Caco-2 (cell line): ENCODE measurements around the gene TIMMDC1. TPM values are rescaled to one million over a fixed set of nuclear protein-coding genes. Genes with fewer than 3 reads are reported as not detected.

Experiments
- BruUV-seq: library from RNA; stranded (reverse); fragments of 400-500 nt; replicated peaks from 2 replicates; lab custom pipeline; 2021; lab: Mats Ljungman, UMichigan
- CTCF ChIA-PET: fragments of 300-600 bp; sonication (Branson Sonifier 250); formaldehyde crosslinking; loops from one replicate; lab custom pipeline; 2022; ENCODE audit warnings: antibody characterized with exemption; lab: Charles Lee
- POLR2A ChIA-PET: fragments of 300-600 bp; sonication (Branson Sonifier 250); formaldehyde crosslinking; loops from one replicate; lab custom pipeline; 2022; ENCODE audit warnings: antibody characterized with exemption; lab: Charles Lee
- DNase-seq, 2 experiments: peaks; one replicate each; pipeline versions ENCODE4 v3.0.0 to v3.0.0-alpha.2; 2020 to 2022
- H3K27me3 ChIP-seq: replicated peaks from 2 replicates; pipeline ENCODE4 v1.6.0; 2011; ENCODE audit warnings: low read length; ENCODE audit not compliant: control insufficient read depth, insufficient read depth
- H3K36me3 ChIP-seq: 2 replicates; pipeline ENCODE4 v1.5.1; 2011; ENCODE audit warnings: low read length; ENCODE audit not compliant: control insufficient read depth, insufficient read depth
- H3K4me1 ChIP-seq: fragments of 250-450 bp; sonication (Bioruptor Pico); 2 replicates; pipeline ENCODE4 v1.5.1; 2020; ENCODE audit warnings: mild to moderate bottlenecking
- H3K4me3 ChIP-seq: 2 replicates; pipeline ENCODE4 v1.5.1; 2011; ENCODE audit warnings: low read depth, mild to moderate bottlenecking, control low read depth, low read length
- H3K9me3 ChIP-seq: fragments of 250-450 bp; sonication (Bioruptor Pico); 2 replicates; pipeline ENCODE4 v1.5.1; 2020; ENCODE audit warnings: mild to moderate bottlenecking, moderate library complexity
- H3K27ac Mint-ChIP-seq: one replicate; pipeline ENCODE4 v1.8.0; 2022; ENCODE audit warnings: mixed read lengths; ENCODE audit not compliant: unreplicated experiment
- H3K27me3 Mint-ChIP-seq: one replicate; pipeline ENCODE4 v1.8.0; 2022; ENCODE audit warnings: mixed read lengths; ENCODE audit not compliant: insufficient read depth, unreplicated experiment
- H3K36me3 Mint-ChIP-seq: one replicate; pipeline ENCODE4 v1.8.0; 2022; ENCODE audit warnings: mild to moderate bottlenecking, mixed read lengths; ENCODE audit not compliant: insufficient read depth, unreplicated experiment
- H3K4me1 Mint-ChIP-seq: one replicate; pipeline ENCODE4 v1.8.0; 2022; ENCODE audit warnings: low read depth, mixed read lengths; ENCODE audit not compliant: unreplicated experiment
- H3K4me3 Mint-ChIP-seq: one replicate; pipeline ENCODE4 v1.8.0; 2022; ENCODE audit warnings: mild to moderate bottlenecking, moderate library complexity, mixed read lengths; ENCODE audit not compliant: unreplicated experiment
- H3K9me3 Mint-ChIP-seq: one replicate; pipeline ENCODE4 v1.8.0; 2022; ENCODE audit warnings: mixed read lengths; ENCODE audit not compliant: unreplicated experiment
- intact Hi-C: fragments of 100-400 bp; cut with micrococcal nuclease; formaldehyde crosslinking; loops from one replicate; pipeline ENCODE4 v1.10.0; 2022; ENCODE audit not compliant: unreplicated experiment
- total RNA-seq: library from RNA; stranded (reverse); gene quantifications from 2 replicates; pipeline ENCODE4 v1.2.3, GENCODE V29; 2022
- TF ChIP-seq, protein P1 (sequence below), 2 experiments: fragments of 200-600 bp in 1 of 2; IDR thresholded peaks; 1 replicate in 1 of 2; 2 replicates in 1 of 2; pipeline versions ENCODE4 v1.5.1 to v1.8.0; 2011 to 2022; ENCODE audit warnings: antibody characterized with exemption in 1 of 2, control low read depth in 1 of 2, inconsistent platforms in 1 of 2, low read depth in 1 of 2, low read length in 1 of 2, mild to moderate bottlenecking in 1 of 2, moderate library complexity in 1 of 2; ENCODE audit not compliant: insufficient read depth in 1 of 2, severe bottlenecking in 1 of 2, unreplicated experiment in 1 of 2

Gene TIMMDC1
- total RNA-seq, 1 experiment from 2014 or later = 66.7 TPM

DNA sequence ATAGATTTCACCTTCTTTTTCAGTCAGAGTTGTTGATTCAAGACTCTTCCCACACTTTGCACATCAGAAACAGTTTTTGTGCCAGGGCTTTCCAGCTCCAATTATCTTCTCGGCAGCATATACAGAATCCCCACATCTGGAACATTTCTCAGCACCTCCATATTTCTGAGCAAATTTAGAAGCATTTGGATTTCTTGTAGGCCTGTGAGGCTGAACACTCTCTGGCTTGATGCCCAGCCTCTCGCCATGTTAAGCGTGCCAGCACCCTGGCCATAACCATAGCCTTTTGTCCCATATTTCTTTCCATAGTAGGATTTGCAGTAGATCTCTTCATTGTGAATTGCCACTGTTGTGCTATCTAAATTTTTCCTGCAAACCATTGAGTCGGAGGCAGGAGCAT lies 32.8 kb downstream of the TIMMDC1 start:
- Mint-ChIP-seq H3K4me1 (no peaks in the 10 kb centered on the region), H3K27ac (no peak overlapping the region), H3K36me3 (no peaks in the 10 kb centered on the region), H3K9me3 (no peaks in the 10 kb centered on the region), H3K27me3 (no peaks in the 10 kb centered on the region), H3K4me3 (no peak overlapping the region)
- no peaks in the 10 kb centered on the region for H3K9me3 ChIP-seq
- ChIA-PET POLR2A (no interaction called here), CTCF (no interaction called here)
- no TSS peak for BruUV-seq
- intact Hi-C loops = no loop called here
- TF ChIP-seq, protein P1, sequence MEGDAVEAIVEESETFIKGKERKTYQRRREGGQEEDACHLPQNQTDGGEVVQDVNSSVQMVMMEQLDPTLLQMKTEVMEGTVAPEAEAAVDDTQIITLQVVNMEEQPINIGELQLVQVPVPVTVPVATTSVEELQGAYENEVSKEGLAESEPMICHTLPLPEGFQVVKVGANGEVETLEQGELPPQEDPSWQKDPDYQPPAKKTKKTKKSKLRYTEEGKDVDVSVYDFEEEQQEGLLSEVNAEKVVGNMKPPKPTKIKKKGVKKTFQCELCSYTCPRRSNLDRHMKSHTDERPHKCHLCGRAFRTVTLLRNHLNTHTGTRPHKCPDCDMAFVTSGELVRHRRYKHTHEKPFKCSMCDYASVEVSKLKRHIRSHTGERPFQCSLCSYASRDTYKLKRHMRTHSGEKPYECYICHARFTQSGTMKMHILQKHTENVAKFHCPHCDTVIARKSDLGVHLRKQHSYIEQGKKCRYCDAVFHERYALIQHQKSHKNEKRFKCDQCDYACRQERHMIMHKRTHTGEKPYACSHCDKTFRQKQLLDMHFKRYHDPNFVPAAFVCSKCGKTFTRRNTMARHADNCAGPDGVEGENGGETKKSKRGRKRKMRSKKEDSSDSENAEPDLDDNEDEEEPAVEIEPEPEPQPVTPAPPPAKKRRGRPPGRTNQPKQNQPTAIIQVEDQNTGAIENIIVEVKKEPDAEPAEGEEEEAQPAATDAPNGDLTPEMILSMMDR (IDR thresholded peaks at IDR 0.05; ENCODE audit: insufficient read depth in 1 of 2, low read depth in 1 of 2, low read length in 1 of 2, severe bottlenecking in 1 of 2, unreplicated experiment in 1 of 2) = no peak
- no peaks in the 10 kb centered on the region for H3K36me3 ChIP-seq
- H3K4me3 ChIP-seq = no peak overlapping the region
- H3K4me1 ChIP-seq = no peaks in the 10 kb centered on the region
- DNase-seq = no peak
- H3K27me3 ChIP-seq = no peaks in the 10 kb centered on the region

DNA sequence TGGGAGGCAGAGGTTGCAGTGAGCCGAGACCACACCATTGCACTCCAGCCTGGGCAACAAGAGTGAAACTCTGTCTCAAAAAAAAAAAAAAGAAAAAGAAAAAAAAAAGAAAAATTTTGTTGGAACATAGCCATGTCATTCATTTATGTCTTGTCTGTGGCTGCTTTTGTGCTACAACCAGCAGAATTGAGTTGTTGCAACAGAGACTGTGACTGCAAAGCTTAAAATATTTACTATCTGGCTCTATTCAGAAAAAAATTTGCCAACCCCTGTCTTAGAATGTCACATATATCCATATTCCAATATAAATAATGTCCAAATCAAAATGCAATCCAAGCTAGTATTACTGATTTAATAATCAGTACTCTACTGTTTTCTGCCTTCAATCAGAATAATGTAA lies 35.9 kb downstream of the TIMMDC1 start:
- Mint-ChIP-seq H3K4me1 (no peaks in the 10 kb centered on the region), H3K27ac (no peak overlapping the region)
- CTCF ChIA-PET = no interaction called here

DNA sequence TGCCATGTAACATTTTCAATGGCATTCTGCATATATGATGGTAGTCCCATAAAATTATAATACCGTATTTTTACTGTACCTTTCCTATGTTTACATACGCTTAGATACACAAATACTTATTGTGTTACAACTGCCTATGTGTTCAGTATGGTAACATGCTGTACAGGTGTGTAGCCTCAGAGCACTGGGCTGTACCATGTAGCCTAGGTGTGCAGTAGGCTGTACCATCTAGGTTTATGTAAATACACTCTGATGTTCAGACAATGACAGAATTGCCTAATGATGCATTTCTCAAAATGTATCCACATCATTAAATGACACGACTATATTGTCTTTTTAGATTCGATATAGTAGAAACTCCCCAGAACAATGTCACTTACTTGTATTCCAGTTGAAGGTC lies 38.4 kb downstream of the TIMMDC1 start:
- CTCF ChIA-PET = no interaction called here

More for the DNA sequence above, 35.9 kb downstream of the TIMMDC1 start:
- Mint-ChIP-seq H3K9me3 (no peaks in the 10 kb centered on the region), H3K27me3 (peaks cover 2% of the 10 kb centered on the region), H3K36me3 (no peaks in the 10 kb centered on the region), H3K4me3 (no peak overlapping the region)
- BruUV-seq = no TSS peak
- no peaks in the 10 kb centered on the region for H3K36me3 ChIP-seq
- POLR2A ChIA-PET = no interaction called here
- H3K4me3 ChIP-seq = no peak overlapping the region
- TF ChIP-seq, protein P1 (IDR thresholded peaks at IDR 0.05; ENCODE audit: insufficient read depth in 1 of 2, low read depth in 1 of 2, low read length in 1 of 2, severe bottlenecking in 1 of 2, unreplicated experiment in 1 of 2) = no peak
- no peaks in the 10 kb centered on the region for H3K27me3 ChIP-seq
- no peaks in the 10 kb centered on the region for H3K9me3 ChIP-seq
- H3K4me1 ChIP-seq = no peaks in the 10 kb centered on the region
- intact Hi-C loops = no loop called here
- no peak for DNase-seq

More for the DNA sequence above, 38.4 kb downstream of the TIMMDC1 start:
- no peaks in the 10 kb centered on the region for H3K36me3 Mint-ChIP-seq
- no peak overlapping the region for H3K4me3 Mint-ChIP-seq
- Histone ChIP-seq H3K4me3 (no peak overlapping the region), H3K36me3 (no peaks in the 10 kb centered on the region), H3K9me3 (no peaks in the 10 kb centered on the region), H3K4me1 (no peaks in the 10 kb centered on the region), H3K27me3 (no peaks in the 10 kb centered on the region)
- H3K4me1 Mint-ChIP-seq = no peaks in the 10 kb centered on the region
- no peak overlapping the region for H3K27ac Mint-ChIP-seq
- TF ChIP-seq, protein P1 (IDR thresholded peaks at IDR 0.05; ENCODE audit: insufficient read depth in 1 of 2, low read depth in 1 of 2, low read length in 1 of 2, severe bottlenecking in 1 of 2, unreplicated experiment in 1 of 2) = no peak
- intact Hi-C loops = no loop called here
- no TSS peak for BruUV-seq
- peaks cover 2% of the 10 kb centered on the region for H3K27me3 Mint-ChIP-seq
- no peaks in the 10 kb centered on the region for H3K9me3 Mint-ChIP-seq
- POLR2A ChIA-PET = no interaction called here
- no peak for DNase-seq
